ENCODE data around the gene GALP. TPM values are rescaled to one million over a fixed set of nuclear protein-coding genes. Genes with fewer than 3 reads are reported as not detected.
"Not testable (repeated sequence)": the region's sequence is repeated elsewhere in the genome, so short reads cannot be mapped to it uniquely, and the experiment has no call there.

GALP gene
- total RNA-seq, 1 donor from 2014 or later, result not detected

GRCh38 chr19:56193981-56194640 lies 18.3 kb downstream of the GALP start:
- no peak for ATAC-seq

GRCh38 chr19:56197646-56198045 lies 21.8 kb downstream of the GALP start, which contains the start of gene ZSCAN5B:
ZSCAN5B (minus strand) TSS chr19:56197783; CDS start chr19:56193052, 4,731 bp downstream.
- ATAC-seq, result not testable (repeated sequence)

GRCh38 chr19:56199687-56200086 lies 23.9 kb downstream of the GALP start:
- no peak for ATAC-seq

GRCh38 chr19:56201973-56202372 lies 26.2 kb downstream of the GALP start, which contains the start of gene ZSCAN5C:
ZSCAN5C (plus strand) TSS chr19:56202273; CDS start chr19:56205914, 3,641 bp downstream.
- ATAC-seq, result no peak

- not testable (repeated sequence) for ATAC-seq
Measured at GRCh38 chr19:56207581-56207980, 31.8 kb downstream of the GALP start.

GRCh38 chr19:56209091-56209490 lies 33.3 kb downstream of the GALP start:
- ATAC-seq, result no peak

GRCh38 chr19:56210036-56210435 lies 34.2 kb downstream of the GALP start:
- ATAC-seq, result not testable (repeated sequence)

GRCh38 chr19:56211718-56212117 lies 35.9 kb downstream of the GALP start:
- ATAC-seq, result no peak

GRCh38 chr19:56217039-56217949 lies 41.5 kb downstream of the GALP start:
- ATAC-seq, result peak; percentile 94

- ATAC-seq, result no peak
Measured at GRCh38 chr19:56218961-56219360, 43.2 kb downstream of the GALP start.

- ATAC-seq, result not testable (repeated sequence)
Measured at GRCh38 chr19:56221442-56221841, 45.6 kb downstream of the GALP start.

GRCh38 chr19:56221851-56222250 lies 46.0 kb downstream of the GALP start:
- ATAC-seq, result no peak

GRCh38 chr19:56222901-56223300 lies 47.1 kb downstream of the GALP start:
- ATAC-seq, result no peak

GRCh38 chr19:56223481-56223880 lies 47.7 kb downstream of the GALP start:
- ATAC-seq, result no peak

Other genes with a start within 250 kb of the GALP start
- not detected for gene NLRP13, start 243.7 kb upstream of the GALP start, total RNA-seq
- not detected for gene NLRP8, start 228.2 kb upstream of the GALP start, total RNA-seq
- not detected for gene NLRP5, start 189.2 kb upstream of the GALP start, total RNA-seq
- gene ZNF787, start 54.7 kb upstream of the GALP start, total RNA-seq, result 24.4 TPM
- gene ZNF444, start 34.7 kb upstream of the GALP start, total RNA-seq, result 10.4 TPM
- gene ZSCAN5B, start 21.8 kb downstream of the GALP start, total RNA-seq, result not detected
- gene ZSCAN5C, start 26.3 kb downstream of the GALP start, total RNA-seq, result not detected
- 1.4 TPM for gene EDDM13, start 96.7 kb downstream of the GALP start, total RNA-seq
- 7.8 TPM for gene ZSCAN5A, start 138.8 kb downstream of the GALP start, total RNA-seq
- 0.92 TPM for gene ZNF582, start 217.5 kb downstream of the GALP start, total RNA-seq
- gene ZNF583, start 228.3 kb downstream of the GALP start, total RNA-seq, result 0.48 TPM

All from esophagus mucosa (tissue), 1 donor.